PC-9 (cell line): Measurements from ENCODE around the gene RPL13A. TPM values are rescaled to one million over a fixed set of nuclear protein-coding genes. Genes with fewer than 3 reads are reported as not detected.
A peak's percentile ranks its signal among the peaks of the same experiment; 100 is the strongest.

ENCODE experiments used
- BruUV-seq: library from RNA; stranded (reverse); fragments of 400-500 nt; replicated peaks from 2 replicates; lab custom pipeline; 2021; lab: Mats Ljungman, UMichigan
- CTCF ChIA-PET: fragments of 300-600 bp; sonication (Branson Sonifier 250); formaldehyde crosslinking; loops from one replicate; lab custom pipeline; 2022; ENCODE audit warnings: antibody characterized with exemption; lab: Charles Lee
- POLR2A ChIA-PET: fragments of 300-600 bp; sonication (Branson Sonifier 250); formaldehyde crosslinking; loops from one replicate; lab custom pipeline; 2022; ENCODE audit warnings: antibody characterized with exemption; ENCODE audit not compliant: unreplicated experiment; lab: Charles Lee
- DNase-seq, 2 experiments: peaks; one replicate each; pipeline versions ENCODE4 v3.0.0 to v3.0.0-alpha.2; 2015 to 2022; ENCODE audit warnings: mixed read lengths in 1 of 2
- H2AFZ ChIP-seq: fragments of 200-600 bp; sonication (generic); 2 replicates; pipeline ENCODE4 v1.8.1; 2017; ENCODE audit warnings: antibody characterized with exemption
- H3F3A ChIP-seq: fragments of 200-600 bp; sonication (generic); 2 replicates; pipeline ENCODE4 v1.8.1; 2017; ENCODE audit warnings: antibody characterized with exemption, mild to moderate bottlenecking, low read depth; ENCODE audit not compliant: insufficient read depth
- H3K27ac ChIP-seq: fragments of 200-600 bp; sonication (generic); 2 replicates; pipeline ENCODE4 v1.6.1; 2016; ENCODE audit warnings: mixed run types
- H3K27me3 ChIP-seq: fragments of 200-600 bp; sonication (generic); 2 replicates; pipeline ENCODE4 v1.6.1; 2016; ENCODE audit warnings: low read depth, mixed run types; ENCODE audit not compliant: insufficient read depth
- H3K36me3 ChIP-seq: fragments of 200-600 bp; sonication (generic); 2 replicates; pipeline ENCODE4 v1.6.1; 2016; ENCODE audit warnings: low read depth, mixed run types
- H3K4me1 ChIP-seq: fragments of 200-600 bp; sonication (generic); replicated peaks from 2 replicates; pipeline ENCODE4 v1.6.1; 2016; ENCODE audit warnings: mixed run types; ENCODE audit not compliant: insufficient read depth
- H3K4me2 ChIP-seq: fragments of 200-600 bp; sonication (generic); 2 replicates; pipeline ENCODE4 v1.6.1; 2017; ENCODE audit warnings: mixed run types
- H3K4me3 ChIP-seq: fragments of 200-600 bp; sonication (generic); 2 replicates; pipeline ENCODE4 v1.6.1; 2016; ENCODE audit warnings: mixed run types
- H3K79me2 ChIP-seq: fragments of 200-600 bp; sonication (generic); 2 replicates; pipeline ENCODE4 v1.6.1; 2017; ENCODE audit warnings: low read depth, mixed run types
- H3K9me2 ChIP-seq: fragments of 200-600 bp; sonication (generic); 2 replicates; pipeline ENCODE4 v1.8.1; 2017; ENCODE audit warnings: mild to moderate bottlenecking; ENCODE audit not compliant: insufficient read depth
- H3K9me3 ChIP-seq: fragments of 200-600 bp; sonication (generic); 2 replicates; pipeline ENCODE4 v1.8.1; 2016; ENCODE audit warnings: low read depth; ENCODE audit not compliant: insufficient read depth
- H4K20me1 ChIP-seq: fragments of 200-600 bp; sonication (generic); 2 replicates; pipeline ENCODE4 v1.8.1; 2017; ENCODE audit not compliant: insufficient read depth
- EZH2 ChIP-seq: fragments of 200-600 bp; sonication (generic); IDR thresholded peaks from 2 replicates; pipeline ENCODE4 v1.8.0; 2017; ENCODE audit warnings: antibody characterized with exemption, low read depth
- intact Hi-C: fragments of 100-400 bp; cut with micrococcal nuclease; formaldehyde crosslinking; loops from one replicate; pipeline ENCODE4 v1.10.0; 2022; ENCODE audit not compliant: unreplicated experiment
- total RNA-seq: library from RNA; stranded (reverse); gene quantifications from 2 replicates; pipeline ENCODE4 v1.2.3, GENCODE V29; 2021
- TF ChIP-seq, protein P1 (sequence below): fragments of 200-600 bp; sonication (generic); conservative IDR thresholded peaks from 2 replicates; pipeline ENCODE4 v1.6.1; 2017; ENCODE audit warnings: mixed run types, antibody characterized with exemption, mild to moderate bottlenecking, moderate library complexity

RPL13A gene
- total RNA-seq, 1 experiment from 2014 or later = 2,360 TPM

GRCh38 chr19:49488863-49489537, 1.6 kb downstream of the RPL13A start:
- BruUV-seq = no TSS peak
- H3K4me2 ChIP-seq = peak overlapping the region; percentile 95
- H3K4me1 ChIP-seq = peaks cover 18% of the 10 kb centered on the region
- no peak for DNase-seq
- H3K9me2 ChIP-seq = no peaks in the 10 kb centered on the region
- peaks cover 64% of the 10 kb centered on the region for H3F3A ChIP-seq
- H3K27me3 ChIP-seq = no peaks in the 10 kb centered on the region
- H3K79me2 ChIP-seq = peaks cover 52% of the 10 kb centered on the region
- peak overlapping the region; percentile 91 for H3K27ac ChIP-seq
- peaks cover 52% of the 10 kb centered on the region for H4K20me1 ChIP-seq
- ChIA-PET CTCF (interaction anchor here (0.6 kb wide), 1 partner anchor 438 kb away, joined by 3 read pairs; no protein-coding TSS in a partner anchor), POLR2A (interaction anchor here (0.6 to 0.7 kb wide), 3 partner anchors 38 to 362 kb away, joined by 3 to 4 read pairs (median 4); partner anchors contain the start of gene PIH1D1)
- H2AFZ ChIP-seq = no peak overlapping the region
- H3K9me3 ChIP-seq = no peaks in the 10 kb centered on the region
- TF ChIP-seq, protein P1, sequence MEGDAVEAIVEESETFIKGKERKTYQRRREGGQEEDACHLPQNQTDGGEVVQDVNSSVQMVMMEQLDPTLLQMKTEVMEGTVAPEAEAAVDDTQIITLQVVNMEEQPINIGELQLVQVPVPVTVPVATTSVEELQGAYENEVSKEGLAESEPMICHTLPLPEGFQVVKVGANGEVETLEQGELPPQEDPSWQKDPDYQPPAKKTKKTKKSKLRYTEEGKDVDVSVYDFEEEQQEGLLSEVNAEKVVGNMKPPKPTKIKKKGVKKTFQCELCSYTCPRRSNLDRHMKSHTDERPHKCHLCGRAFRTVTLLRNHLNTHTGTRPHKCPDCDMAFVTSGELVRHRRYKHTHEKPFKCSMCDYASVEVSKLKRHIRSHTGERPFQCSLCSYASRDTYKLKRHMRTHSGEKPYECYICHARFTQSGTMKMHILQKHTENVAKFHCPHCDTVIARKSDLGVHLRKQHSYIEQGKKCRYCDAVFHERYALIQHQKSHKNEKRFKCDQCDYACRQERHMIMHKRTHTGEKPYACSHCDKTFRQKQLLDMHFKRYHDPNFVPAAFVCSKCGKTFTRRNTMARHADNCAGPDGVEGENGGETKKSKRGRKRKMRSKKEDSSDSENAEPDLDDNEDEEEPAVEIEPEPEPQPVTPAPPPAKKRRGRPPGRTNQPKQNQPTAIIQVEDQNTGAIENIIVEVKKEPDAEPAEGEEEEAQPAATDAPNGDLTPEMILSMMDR = no peak
- TF ChIP-seq EZH2 = no peak
- H3K4me3 ChIP-seq = peak overlapping the region; percentile 96
- intact Hi-C loops = no loop called here
- H3K36me3 ChIP-seq = peaks cover 51% of the 10 kb centered on the region

- H3K79me2 ChIP-seq = peaks cover 52% of the 10 kb centered on the region
- CTCF ChIA-PET = no interaction called here
- TF ChIP-seq, protein P1 = no peak; the same call in 1 of the 2 replicates
- TF ChIP-seq EZH2 = no peak
- H3K36me3 ChIP-seq = peaks cover 51% of the 10 kb centered on the region
- H4K20me1 ChIP-seq = peaks cover 52% of the 10 kb centered on the region
- H3K4me3 ChIP-seq = peak overlapping the region; percentile 96
- H3K27me3 ChIP-seq = no peaks in the 10 kb centered on the region
- peaks cover 71% of the 10 kb centered on the region for H3F3A ChIP-seq
- no peaks in the 10 kb centered on the region for H3K9me2 ChIP-seq
- H3K9me3 ChIP-seq = no peaks in the 10 kb centered on the region
- intact Hi-C loops = no loop called here
- no peak overlapping the region for H2AFZ ChIP-seq
- POLR2A ChIA-PET = interaction anchor here (0.7 kb wide), 1 partner anchor 38 kb away, joined by 4 read pairs; the partner anchor contains the start of gene PIH1D1
- H3K4me2 ChIP-seq = peak overlapping the region; percentile 95
- no peak for DNase-seq
- H3K27ac ChIP-seq = peak overlapping the region; percentile 91
- peaks cover 18% of the 10 kb centered on the region for H3K4me1 ChIP-seq
- no TSS peak for BruUV-seq
Observed at GRCh38 chr19:49489601-49490167, 2.3 kb downstream of the RPL13A start.

DNA sequence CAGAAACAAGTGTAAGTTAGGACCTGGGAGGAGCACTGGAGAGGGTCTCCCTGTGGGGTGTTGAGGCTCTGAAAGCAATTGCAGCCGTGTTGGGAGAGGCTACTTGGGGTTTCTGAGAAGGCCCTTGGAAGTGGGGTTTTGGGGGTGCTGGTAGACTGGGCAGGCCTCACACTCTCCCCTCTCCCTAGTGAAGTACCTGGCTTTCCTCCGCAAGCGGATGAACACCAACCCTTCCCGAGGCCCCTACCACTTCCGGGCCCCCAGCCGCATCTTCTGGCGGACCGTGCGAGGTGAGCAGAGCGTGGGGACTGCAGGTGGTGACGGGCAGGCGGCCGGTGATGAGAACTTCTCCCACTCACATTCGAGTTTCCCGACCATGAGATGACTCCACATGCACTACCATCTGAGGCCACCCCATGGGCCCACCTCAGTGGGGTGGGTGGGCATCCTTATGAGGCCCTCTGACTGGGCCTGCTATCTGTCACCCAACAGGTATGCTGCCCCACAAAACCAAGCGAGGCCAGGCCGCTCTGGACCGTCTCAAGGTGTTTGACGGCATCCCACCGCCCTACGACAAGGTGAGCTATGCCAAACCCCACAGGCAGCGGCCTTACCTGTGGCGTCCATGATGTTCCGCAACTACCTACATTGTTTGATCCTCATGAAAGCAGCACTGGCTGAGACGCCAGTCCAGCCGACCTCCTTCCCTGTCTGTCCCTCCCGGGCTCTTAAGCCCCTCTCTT, 3.0 kb downstream of the RPL13A start:
- H3K79me2 ChIP-seq = peaks cover 60% of the 10 kb centered on the region
- H3K9me3 ChIP-seq = no peaks in the 10 kb centered on the region
- H3F3A ChIP-seq = peaks cover 79% of the 10 kb centered on the region
- peak overlapping the region; percentile 96; the same call in 1 of the 2 replicates for H3K4me3 ChIP-seq
- TF ChIP-seq, protein P1 = no peak
- no peak for TF ChIP-seq EZH2
- H2AFZ ChIP-seq = no peak overlapping the region
- no peaks in the 10 kb centered on the region for H3K9me2 ChIP-seq
- peaks cover 25% of the 10 kb centered on the region for H3K4me1 ChIP-seq
- peak overlapping the region; percentile 95 for H3K4me2 ChIP-seq
- ChIA-PET POLR2A (no interaction called here), CTCF (no interaction called here)
- intact Hi-C loops = no loop called here
- H3K27me3 ChIP-seq = no peaks in the 10 kb centered on the region
- peaks cover 52% of the 10 kb centered on the region for H4K20me1 ChIP-seq
- no peak for DNase-seq
- H3K27ac ChIP-seq = peak overlapping the region; percentile 91
- H3K36me3 ChIP-seq = peaks cover 51% of the 10 kb centered on the region
- BruUV-seq = no TSS peak
